H9 (cell line): ENCODE results near the gene AKR1C3. TPM values are rescaled to one million over a fixed set of nuclear protein-coding genes. Genes with fewer than 3 reads are reported as not detected.

Experiments
- DNase-seq: peaks from one replicate; pipeline ENCODE4 v3.0.0-alpha.2; 2017
- H2AFZ ChIP-seq: one replicate; pipeline ENCODE4 v1.6.1; 2013; ENCODE audit warnings: mild to moderate bottlenecking, low read length, control low read depth, moderate library complexity
- H2AK5ac ChIP-seq: 2 replicates; pipeline ENCODE4 v1.6.1; 2013; ENCODE audit warnings: low read length, control low read depth, mixed read lengths; ENCODE audit not compliant: insufficient read length
- H2BK120ac ChIP-seq: one replicate; pipeline ENCODE4 v1.6.1; 2013; ENCODE audit warnings: low read depth, mild to moderate bottlenecking, low read length, control low read depth, inconsistent platforms; ENCODE audit not compliant: poor library complexity, severe bottlenecking
- H2BK12ac ChIP-seq: 2 replicates; pipeline ENCODE4 v1.6.1; 2013; ENCODE audit warnings: low read length, control low read depth, mixed read lengths, low read depth; ENCODE audit not compliant: insufficient read length
- H2BK15ac ChIP-seq: 2 replicates; pipeline ENCODE4 v1.6.1; 2013; ENCODE audit warnings: low read depth, low read length, control low read depth
- H2BK20ac ChIP-seq: one replicate; pipeline ENCODE4 v1.6.1; 2013; ENCODE audit warnings: low read depth, mild to moderate bottlenecking, low read length, control low read depth, inconsistent platforms; ENCODE audit not compliant: poor library complexity, severe bottlenecking
- H2BK5ac ChIP-seq: 2 replicates; pipeline ENCODE4 v1.6.1; 2013; ENCODE audit warnings: low read length, control low read depth, mixed read lengths; ENCODE audit not compliant: insufficient read length
- H3K14ac ChIP-seq: 2 replicates; pipeline ENCODE4 v1.6.1; 2013; ENCODE audit warnings: low read length, control low read depth; ENCODE audit not compliant: insufficient read depth
- H3K18ac ChIP-seq: 2 replicates; pipeline ENCODE4 v1.6.1; 2013; ENCODE audit warnings: low read depth, mild to moderate bottlenecking, mixed read lengths, low read length, control low read depth; ENCODE audit not compliant: insufficient read length
- H3K23ac ChIP-seq: 2 replicates; pipeline ENCODE4 v1.6.1; 2013; ENCODE audit warnings: low read length, control low read depth, mixed read lengths, low read depth; ENCODE audit not compliant: insufficient read length
- H3K23me2 ChIP-seq: 2 replicates; pipeline ENCODE4 v1.6.1; 2013; ENCODE audit warnings: low read depth, mild to moderate bottlenecking, mixed read lengths, low read length, control low read depth; ENCODE audit not compliant: insufficient read length, poor library complexity, severe bottlenecking
- H3K27ac ChIP-seq: 2 replicates; pipeline ENCODE4 v1.5.1; 2013; ENCODE audit warnings: low read length, control low read depth, mixed read lengths, low read depth; ENCODE audit not compliant: insufficient read length
- H3K27me3 ChIP-seq: 2 replicates; pipeline ENCODE4 v1.6.1; 2013; ENCODE audit warnings: low read length, control low read depth, inconsistent platforms; ENCODE audit not compliant: insufficient read depth
- H3K4ac ChIP-seq: 2 replicates; pipeline ENCODE4 v1.6.1; 2013; ENCODE audit warnings: low read depth, mild to moderate bottlenecking, control low read depth, inconsistent platforms, low read length, moderate library complexity
- H3K4me1 ChIP-seq: 2 replicates; pipeline ENCODE4 v1.6.1; 2013; ENCODE audit warnings: low read length, control low read depth, inconsistent platforms; ENCODE audit not compliant: insufficient read depth
- H3K4me2 ChIP-seq: 2 replicates; pipeline ENCODE4 v1.6.1; 2013; ENCODE audit warnings: low read length, control low read depth, mixed read lengths; ENCODE audit not compliant: insufficient read length, insufficient read depth
- H3K56ac ChIP-seq: 2 replicates; pipeline ENCODE4 v1.6.1; 2013; ENCODE audit warnings: low read depth, mild to moderate bottlenecking, mixed read lengths, low read length, control low read depth; ENCODE audit not compliant: insufficient read length
- H3K79me1 ChIP-seq: 2 replicates; pipeline ENCODE4 v1.6.1; 2013; ENCODE audit warnings: low read depth, mild to moderate bottlenecking, moderate library complexity, low read length, control low read depth, inconsistent platforms; ENCODE audit not compliant: insufficient read depth, poor library complexity, severe bottlenecking
- H3K79me2 ChIP-seq: 2 replicates; pipeline ENCODE4 v1.6.1; 2013; ENCODE audit warnings: low read length, control low read depth, inconsistent platforms; ENCODE audit not compliant: insufficient read depth
- H3K9ac ChIP-seq: 2 replicates; pipeline ENCODE4 v1.6.1; 2013; ENCODE audit warnings: low read length, control low read depth, mixed read lengths; ENCODE audit not compliant: insufficient read length; ENCODE audit errors: extremely low read depth
- H3K9me3 ChIP-seq: one replicate; pipeline ENCODE4 v1.6.1; 2013; ENCODE audit warnings: low read depth, low read length, inconsistent platforms; ENCODE audit not compliant: control insufficient read depth
- H3T11ph ChIP-seq: one replicate; pipeline ENCODE4 v1.6.1; 2013; ENCODE audit warnings: mild to moderate bottlenecking, low read length, control low read depth, inconsistent platforms
- H4K20me1 ChIP-seq: one replicate; pipeline ENCODE4 v1.6.1; 2013; ENCODE audit not compliant: control insufficient read depth, insufficient read length, insufficient read depth
- H4K5ac ChIP-seq: 2 replicates; pipeline ENCODE4 v1.6.1; 2013; ENCODE audit warnings: low read depth, mild to moderate bottlenecking, mixed read lengths, low read length, control low read depth; ENCODE audit not compliant: insufficient read length
- H4K8ac ChIP-seq: replicated peaks from 2 replicates; pipeline ENCODE4 v1.6.1; 2013; ENCODE audit warnings: low read length, control low read depth, mixed read lengths, low read depth; ENCODE audit not compliant: insufficient read length
- H4K91ac ChIP-seq: 2 replicates; pipeline ENCODE4 v1.6.1; 2013; ENCODE audit warnings: low read depth, mild to moderate bottlenecking, moderate library complexity, mixed read lengths, low read length, control low read depth; ENCODE audit not compliant: insufficient read length
- H3K27ac Mint-ChIP-seq, 3 experiments: 2 replicates in 2 of 3; 3 replicates in 1 of 3; pipeline ENCODE4 v1.8.0; 2020 to 2021; ENCODE audit warnings: mixed read lengths in 3 of 3, mild to moderate bottlenecking in 1 of 3, moderate library complexity in 1 of 3
- H3K27me3 Mint-ChIP-seq: 2 replicates; pipeline ENCODE4 v1.8.0; 2021; ENCODE audit warnings: low read depth, mild to moderate bottlenecking, moderate library complexity, mixed read lengths
- H3K36me3 Mint-ChIP-seq, 3 experiments: 2 replicates in 2 of 3; 3 replicates in 1 of 3; pipeline ENCODE4 v1.8.0; 2020 to 2021; ENCODE audit warnings: low read depth in 3 of 3, mixed read lengths in 3 of 3; ENCODE audit not compliant: insufficient read depth in 1 of 3
- H3K4me1 Mint-ChIP-seq, 2 experiments: 2 replicates each; pipeline ENCODE4 v1.8.0; 2020; ENCODE audit warnings: mixed read lengths in 2 of 2
- H3K4me3 Mint-ChIP-seq, 2 experiments: 2 replicates in 1 of 2; 3 replicates in 1 of 2; pipeline ENCODE4 v1.8.0; 2020 to 2021; ENCODE audit warnings: mild to moderate bottlenecking in 2 of 2, mixed read lengths in 2 of 2, moderate library complexity in 1 of 2
- H3K9me3 Mint-ChIP-seq, 2 experiments: 2 replicates in 1 of 2; 3 replicates in 1 of 2; pipeline ENCODE4 v1.8.0; 2020; ENCODE audit warnings: mild to moderate bottlenecking in 2 of 2, mixed read lengths in 2 of 2, moderate library complexity in 1 of 2
- CTCF ChIP-seq: fragments of 200-600 bp; sonication (generic); conservative IDR thresholded peaks from 3 replicates; pipeline ENCODE4 v1.8.0; 2021; ENCODE audit warnings: antibody characterized with exemption, mild to moderate bottlenecking
- total RNA-seq: library from RNA; stranded (reverse); gene quantifications from 2 replicates; pipeline ENCODE4 v1.2.1, GENCODE V29; 2021

The AKR1C3 gene
- total RNA-seq, 1 experiment from 2014 or later: 2.1 TPM

GRCh38 chr10:5070648-5071410 lies 23.4 kb upstream of the AKR1C3 start:
- H2BK5ac ChIP-seq: no peak overlapping the region
- H3K4me1 ChIP-seq: peaks cover 3% of the 10 kb centered on the region; the same call in 1 of the 2 replicates
- no peaks in the 10 kb centered on the region for H3K27me3 ChIP-seq
- H3K4me2 ChIP-seq: no peak overlapping the region
- H3K9ac ChIP-seq: no peak overlapping the region
- H3T11ph ChIP-seq: no peak overlapping the region
- no peak overlapping the region for H4K91ac ChIP-seq
- H3K4ac ChIP-seq: no peak overlapping the region
- H3K79me2 ChIP-seq: no peaks in the 10 kb centered on the region
- H2AK5ac ChIP-seq: no peak overlapping the region
- Mint-ChIP-seq H3K36me3 (peaks cover 11 to 18% (median 16%) of the 10 kb centered on the region in 3 experiments; a peak in 6 of 7 replicates), H3K4me3 (no peak overlapping the region), H3K9me3 (peaks cover 37 to 58% of the 10 kb centered on the region in 2 experiments), H3K27ac (no peak overlapping the region), H3K27me3 (no peaks in the 10 kb centered on the region; the same call in 1 of the 2 replicates), H3K4me1 (peaks cover 12 to 14% of the 10 kb centered on the region in 2 experiments)
- no peak overlapping the region for H2BK20ac ChIP-seq
- no peak overlapping the region for H2BK120ac ChIP-seq
- H4K8ac ChIP-seq: no peak overlapping the region
- H4K20me1 ChIP-seq: no peaks in the 10 kb centered on the region
- no peak overlapping the region for H3K14ac ChIP-seq
- H2AFZ ChIP-seq: no peak overlapping the region
- no peak overlapping the region for H3K56ac ChIP-seq
- no peaks in the 10 kb centered on the region for H3K9me3 ChIP-seq
- TF ChIP-seq CTCF: no peak
- no peaks in the 10 kb centered on the region for H3K79me1 ChIP-seq
- no peak overlapping the region for H4K5ac ChIP-seq
- no peak overlapping the region for H3K27ac ChIP-seq
- H2BK12ac ChIP-seq: no peak overlapping the region
- no peaks in the 10 kb centered on the region for H3K23me2 ChIP-seq
- H3K23ac ChIP-seq: no peak overlapping the region
- no peak overlapping the region for H3K18ac ChIP-seq
- no peak for DNase-seq
- no peak overlapping the region for H2BK15ac ChIP-seq
